ENCODE measurements around the gene ZBTB9. TPM values are rescaled to one million over a fixed set of nuclear protein-coding genes. Genes with fewer than 3 reads are reported as not detected.

The ZBTB9 gene
- total RNA-seq, 4 donors from 2014 or later = 0.82 to 2.2 (median 1.2) TPM

GRCh38 chr6:33406126-33406525, 48.2 kb upstream of the ZBTB9 start:
- H3K27me3 ChIP-seq = no peaks in the 10 kb centered on the region
- DNase-seq (no peak), ATAC-seq (no peak)
- H3K4me3 ChIP-seq = no peak overlapping the region
- H3K9me3 ChIP-seq = no peaks in the 10 kb centered on the region
- in situ Hi-C loops (cut with MboI; ENCODE audit: low sequenced_read_pairs in 4 of 4) (loop anchor here in 1 of 4 donors (25.0 kb wide), 1 partner anchor 444 kb away; the partner anchor contains the start of genes BRD2 and HLA-DMA), intact Hi-C loops (cut with DNase I; ENCODE audit: low total_unique reads) (no loop called here)
- H3K27ac ChIP-seq = no peak overlapping the region
- peaks cover 0 to 7% of the 10 kb centered on the region in 2 donors for H3K4me1 ChIP-seq
- TF ChIP-seq POLR2A (IDR thresholded peaks at IDR 0.05) = no peak
- no peak for TF ChIP-seq CTCF (IDR thresholded peaks at IDR 0.05 in 4 of 5, conservative IDR thresholded peaks at IDR 0.05 in 1 of 5)
- no peaks in the 10 kb centered on the region for H3K36me3 ChIP-seq

GRCh38 chr6:33407132-33407718, 47.2 kb upstream of the ZBTB9 start:
- intact Hi-C loops (cut with DNase I; ENCODE audit: low total_unique reads) = no loop called here
- no peak for DNase-seq
- Histone ChIP-seq H3K36me3 (peaks cover 0 to 2% of the 10 kb centered on the region in 2 donors), H3K27ac (no peak overlapping the region), H3K4me1 (peaks cover 9 to 14% of the 10 kb centered on the region in 2 donors), H3K9me3 (no peaks in the 10 kb centered on the region), H3K27me3 (no peaks in the 10 kb centered on the region), H3K4me3 (no peak overlapping the region)
- ATAC-seq = no peak
- TF ChIP-seq CTCF (IDR thresholded peaks at IDR 0.05 in 4 of 5, conservative IDR thresholded peaks at IDR 0.05 in 1 of 5) (no peak), POLR2A (IDR thresholded peaks at IDR 0.05) (no peak)
- in situ Hi-C loops (cut with MboI; ENCODE audit: low sequenced_read_pairs in 4 of 4) = loop anchor here in 1 of 4 donors (25.0 kb wide), 1 partner anchor 445 kb away; the partner anchor contains the start of genes BRD2 and HLA-DMA

GRCh38 chr6:33410050-33410710, 44.2 kb upstream of the ZBTB9 start:
- peak; percentile 96 to 97 for DNase-seq
- peaks cover 9 to 18% of the 10 kb centered on the region in 2 donors for H3K4me1 ChIP-seq
- in situ Hi-C loops (cut with MboI; ENCODE audit: low sequenced_read_pairs in 4 of 4) (loop anchor here in 1 of 4 donors (25.0 kb wide), 1 partner anchor 448 kb away; the partner anchor contains the start of genes BRD2 and HLA-DMA), intact Hi-C loops (cut with DNase I; ENCODE audit: low total_unique reads) (loop anchor here (1.0 kb wide), 5 partner anchors 8 to 439 kb away; partner anchors contain the start of genes CUTA, KIFC1, PFDN6 and WDR46)
- H3K9me3 ChIP-seq = no peaks in the 10 kb centered on the region
- peak overlapping the region; percentile 70 to 100 (median 98) for H3K4me3 ChIP-seq
- peak; percentile 87 to 88 for ATAC-seq
- H3K36me3 ChIP-seq = peaks cover 3 to 32% of the 10 kb centered on the region in 2 donors
- peak overlapping the region; percentile 99 to 100 (median 99) for H3K27ac ChIP-seq
- H3K27me3 ChIP-seq = no peaks in the 10 kb centered on the region
- TF ChIP-seq POLR2A (IDR thresholded peaks at IDR 0.05) = peak; percentile 54 to 73
- TF ChIP-seq CTCF (IDR thresholded peaks at IDR 0.05 in 4 of 5, conservative IDR thresholded peaks at IDR 0.05 in 1 of 5) = no peak

GRCh38 chr6:33410711-33411631, 43.4 kb upstream of the ZBTB9 start, which contains the start of gene PHF1:
PHF1 (plus strand) TSS chr6:33411014; CDS start chr6:33412264, 1,250 bp downstream.
- ATAC-seq = peak; percentile 71 to 74
- Histone ChIP-seq H3K4me1 (peaks cover 9 to 18% of the 10 kb centered on the region in 2 donors), H3K4me3 (peak within 1 kb of the TSS; percentile 70 to 100 (median 98)), H3K27ac (peak within 1 kb of the TSS; percentile 99 to 100 (median 99)), H3K27me3 (no peaks in the 10 kb centered on the region), H3K36me3 (peaks cover 3 to 40% of the 10 kb centered on the region in 2 donors), H3K9me3 (no peaks in the 10 kb centered on the region)
- in situ Hi-C loops (cut with MboI; ENCODE audit: low sequenced_read_pairs in 4 of 4) = loop anchor here in 1 of 4 donors (25.0 kb wide), 1 partner anchor 449 kb away; the partner anchor contains the start of genes BRD2 and HLA-DMA
- TF ChIP-seq POLR2A (IDR thresholded peaks at IDR 0.05) (peak; percentile 68 to 77), CTCF (IDR thresholded peaks at IDR 0.05 in 4 of 5, conservative IDR thresholded peaks at IDR 0.05 in 1 of 5) (no peak)
- intact Hi-C loops (cut with DNase I; ENCODE audit: low total_unique reads) = loop anchor here (1.0 kb wide), 5 partner anchors 7 to 440 kb away; partner anchors contain the start of genes CUTA, KIFC1, PFDN6 and WDR46
- DNase-seq = peak in 1 of 2 donors; percentile 75

Measured in gastrocnemius medialis (tissue), 4 donors.